PC-3 (cell line): ENCODE results near the gene FOLR1. TPM values are rescaled to one million over a fixed set of nuclear protein-coding genes. Genes with fewer than 3 reads are reported as not detected.

Source experiments
- ATAC-seq: fragments of 200-7000 bp; cut with Tn5 transposase; 2 replicates; pipeline ENCODE4 v1.9.1; 2020; ENCODE audit warnings: mild to moderate bottlenecking, moderate library complexity
- BruUV-seq: library from RNA; stranded (reverse); fragments of 400-500 nt; replicated peaks from 2 replicates; lab custom pipeline; 2021; lab: Mats Ljungman, UMichigan
- CTCF ChIA-PET: fragments of 300-600 bp; sonication (Branson Sonifier 250); formaldehyde crosslinking; loops from one replicate; lab custom pipeline; 2022; ENCODE audit warnings: antibody characterized with exemption; lab: Charles Lee
- POLR2A ChIA-PET: fragments of 300-600 bp; sonication (Branson Sonifier 250); formaldehyde crosslinking; loops from one replicate; lab custom pipeline; 2022; ENCODE audit warnings: antibody characterized with exemption; ENCODE audit not compliant: unreplicated experiment; lab: Charles Lee
- DNase-seq: peaks from one replicate; pipeline ENCODE4 v3.0.0-alpha.2; 2015
- H2AFZ ChIP-seq: fragments of 300-600 bp; sonication (generic); 2 replicates; pipeline ENCODE4 v1.6.0; 2016; ENCODE audit warnings: antibody characterized with exemption, low read length
- H3F3A ChIP-seq: fragments of 300-600 bp; sonication (generic); one replicate; pipeline ENCODE4 v1.6.0; 2017; ENCODE audit warnings: antibody characterized with exemption, low read length, control low read depth, mild to moderate bottlenecking; ENCODE audit not compliant: unreplicated experiment
- H3K27ac ChIP-seq: fragments of 300-600 bp; sonication (generic); 2 replicates; pipeline ENCODE4 v1.5.1; 2016; ENCODE audit warnings: mild to moderate bottlenecking, low read length
- H3K27me3 ChIP-seq: fragments of 300-600 bp; sonication (generic); 2 replicates; pipeline ENCODE4 v1.6.1; 2016; ENCODE audit warnings: low read length, mixed read lengths
- H3K36me3 ChIP-seq: fragments of 300-600 bp; sonication (generic); 2 replicates; pipeline ENCODE4 v1.6.1; 2016; ENCODE audit warnings: low read depth, mixed run types, low read length, mixed read lengths
- H3K4me1 ChIP-seq: fragments of 300-600 bp; sonication (generic); 2 replicates; pipeline ENCODE4 v1.5.1; 2016; ENCODE audit warnings: low read length; ENCODE audit not compliant: insufficient read depth
- H3K4me2 ChIP-seq: fragments of 300-600 bp; sonication (generic); 2 replicates; pipeline ENCODE4 v1.6.0; 2016; ENCODE audit warnings: low read length
- H3K4me3 ChIP-seq: fragments of 300-600 bp; sonication (generic); 2 replicates; pipeline ENCODE4 v1.5.1; 2016; ENCODE audit warnings: mild to moderate bottlenecking, low read length, mixed read lengths
- H3K79me2 ChIP-seq: fragments of 300-600 bp; sonication (generic); 2 replicates; pipeline ENCODE4 v1.6.1; 2017; ENCODE audit warnings: low read length, mixed read lengths
- H3K9ac ChIP-seq: fragments of 300-600 bp; sonication (generic); 2 replicates; pipeline ENCODE4 v1.6.0; 2016; ENCODE audit warnings: mild to moderate bottlenecking, low read length
- H3K9me2 ChIP-seq: fragments of 300-600 bp; sonication (generic); replicated peaks from 2 replicates; pipeline ENCODE4 v1.6.1; 2016; ENCODE audit warnings: mixed run types, low read length, mixed read lengths
- H3K9me3 ChIP-seq: fragments of 300-600 bp; sonication (generic); 2 replicates; pipeline ENCODE4 v1.6.1; 2016; ENCODE audit warnings: low read length, mixed read lengths
- H4K20me1 ChIP-seq: fragments of 300-600 bp; sonication (generic); 2 replicates; pipeline ENCODE4 v1.6.1; 2016; ENCODE audit warnings: low read length, mixed read lengths
- EZH2 ChIP-seq: fragments of 300-600 bp; sonication (generic); IDR thresholded peaks from one replicate; pipeline ENCODE4 v1.6.1; 2017; ENCODE audit warnings: antibody characterized with exemption, mild to moderate bottlenecking, low read length; ENCODE audit not compliant: unreplicated experiment
- EZH2phosphoT487 ChIP-seq: fragments of 300-600 bp; sonication (generic); IDR thresholded peaks from 2 replicates; pipeline ENCODE4 v1.6.1; 2018; ENCODE audit warnings: mild to moderate bottlenecking, antibody characterized with exemption, low read length, borderline replicate concordance
- intact Hi-C: fragments of 100-400 bp; cut with micrococcal nuclease; formaldehyde crosslinking; loops from 2 replicates; pipeline ENCODE4 v1.9.0; 2023
- total RNA-seq: library from RNA; depleted of rRNA; stranded (reverse); fragments of >200 nt; gene quantifications from 2 replicates; pipeline ENCODE4 v1.2.3, GENCODE V29; 2014
- TF ChIP-seq, protein P1 (sequence below): fragments of 300-600 bp; sonication (generic); conservative IDR thresholded peaks from 2 replicates; pipeline ENCODE4 v1.5.1; 2017; ENCODE audit warnings: antibody characterized with exemption, low read depth, mild to moderate bottlenecking, low read length

FOLR1 gene
- total RNA-seq, 1 experiment from 2014 or later, result 0.36 TPM

DNA sequence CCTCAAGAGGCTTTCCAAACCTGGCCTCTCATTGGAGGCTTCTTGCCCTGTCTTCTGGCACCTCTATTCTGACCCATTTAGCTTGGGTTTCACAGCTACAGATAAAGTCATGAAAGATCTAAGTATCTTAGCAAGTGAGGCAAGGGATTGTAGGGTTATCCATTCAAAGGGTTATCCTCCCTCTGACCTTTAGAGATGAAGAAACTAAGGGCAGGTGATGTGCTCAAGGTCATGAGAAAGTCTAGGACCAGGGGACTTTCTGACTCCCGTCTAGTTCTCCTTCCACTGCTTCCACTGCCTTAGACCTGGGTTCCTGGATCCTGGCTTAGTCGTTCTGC lies 44.8 kb downstream of the FOLR1 start:
- Histone ChIP-seq H3K9me3 (no peaks in the 10 kb centered on the region), H3K27me3 (peaks cover 5% of the 10 kb centered on the region; the same call in 1 of the 2 replicates), H3K36me3 (peaks cover 26% of the 10 kb centered on the region), H3K79me2 (no peaks in the 10 kb centered on the region), H2AFZ (no peak overlapping the region), H3K4me3 (no peak overlapping the region), H3F3A (peaks cover 8% of the 10 kb centered on the region), H3K9ac (no peak overlapping the region), H3K4me2 (no peak overlapping the region), H3K9me2 (no peaks in the 10 kb centered on the region), H4K20me1 (no peaks in the 10 kb centered on the region), H3K27ac (no peak overlapping the region), H3K4me1 (peaks cover 9% of the 10 kb centered on the region)
- POLR2A ChIA-PET, result no interaction called here
- ATAC-seq (no peak), DNase-seq (no peak)
- intact Hi-C loops, result no loop called here
- BruUV-seq, result no TSS peak
- TF ChIP-seq, protein P1, sequence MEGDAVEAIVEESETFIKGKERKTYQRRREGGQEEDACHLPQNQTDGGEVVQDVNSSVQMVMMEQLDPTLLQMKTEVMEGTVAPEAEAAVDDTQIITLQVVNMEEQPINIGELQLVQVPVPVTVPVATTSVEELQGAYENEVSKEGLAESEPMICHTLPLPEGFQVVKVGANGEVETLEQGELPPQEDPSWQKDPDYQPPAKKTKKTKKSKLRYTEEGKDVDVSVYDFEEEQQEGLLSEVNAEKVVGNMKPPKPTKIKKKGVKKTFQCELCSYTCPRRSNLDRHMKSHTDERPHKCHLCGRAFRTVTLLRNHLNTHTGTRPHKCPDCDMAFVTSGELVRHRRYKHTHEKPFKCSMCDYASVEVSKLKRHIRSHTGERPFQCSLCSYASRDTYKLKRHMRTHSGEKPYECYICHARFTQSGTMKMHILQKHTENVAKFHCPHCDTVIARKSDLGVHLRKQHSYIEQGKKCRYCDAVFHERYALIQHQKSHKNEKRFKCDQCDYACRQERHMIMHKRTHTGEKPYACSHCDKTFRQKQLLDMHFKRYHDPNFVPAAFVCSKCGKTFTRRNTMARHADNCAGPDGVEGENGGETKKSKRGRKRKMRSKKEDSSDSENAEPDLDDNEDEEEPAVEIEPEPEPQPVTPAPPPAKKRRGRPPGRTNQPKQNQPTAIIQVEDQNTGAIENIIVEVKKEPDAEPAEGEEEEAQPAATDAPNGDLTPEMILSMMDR, result no peak
- TF ChIP-seq EZH2phosphoT487, result no peak
- TF ChIP-seq EZH2, result no peak
- CTCF ChIA-PET, result interaction anchor here (0.6 kb wide), 1 partner anchor 196 kb away, joined by 4 read pairs; no protein-coding TSS in a partner anchor

DNA sequence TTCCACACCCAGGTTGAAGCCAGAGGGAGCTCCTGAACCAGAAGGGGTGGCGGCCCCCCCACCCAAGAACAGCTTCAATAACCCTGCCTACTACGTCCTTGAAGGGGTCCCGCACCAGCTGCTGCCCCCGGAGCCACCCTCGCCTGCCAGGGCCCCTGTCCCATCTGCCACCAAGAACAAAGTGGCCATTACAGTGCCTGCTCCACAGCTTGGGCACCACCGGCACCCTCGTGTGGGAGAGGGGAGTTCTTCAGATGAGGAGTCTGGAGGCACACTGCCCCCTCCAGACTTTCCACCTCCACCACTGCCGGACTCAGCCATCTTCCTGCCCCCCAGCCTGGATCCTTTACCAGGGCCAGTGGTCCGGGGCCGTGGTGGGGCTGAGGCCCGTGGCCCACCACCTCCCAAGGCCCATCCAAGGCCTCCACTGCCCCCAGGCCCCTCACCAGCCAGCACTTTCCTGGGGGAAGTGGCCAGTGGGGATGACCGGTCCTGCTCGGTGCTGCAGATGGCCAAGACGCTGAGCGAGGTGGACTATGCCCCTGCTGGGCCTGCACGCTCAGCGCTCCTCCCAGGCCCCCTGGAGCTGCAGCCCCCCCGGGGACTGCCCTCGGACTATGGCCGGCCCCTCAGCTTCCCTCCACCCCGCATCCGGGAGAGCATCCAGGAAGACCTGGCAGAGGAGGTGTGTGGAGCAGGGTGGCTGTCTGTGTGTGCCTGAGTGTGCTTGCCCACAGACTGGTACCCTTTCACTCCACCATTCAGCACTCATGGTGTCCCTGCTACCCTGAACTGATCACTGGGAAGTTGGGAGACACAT lies 45.4 kb downstream of the FOLR1 start:
- no peak overlapping the region for H3K4me3 ChIP-seq
- H3K4me1 ChIP-seq, result peaks cover 9% of the 10 kb centered on the region
- H2AFZ ChIP-seq, result no peak overlapping the region
- H3K9ac ChIP-seq, result no peak overlapping the region
- H3K36me3 ChIP-seq, result peaks cover 20% of the 10 kb centered on the region
- no peak for DNase-seq
- H3K27me3 ChIP-seq, result peaks cover 5% of the 10 kb centered on the region; the same call in 1 of the 2 replicates
- ATAC-seq, result no peak
- H4K20me1 ChIP-seq, result no peaks in the 10 kb centered on the region
- ChIA-PET POLR2A (no interaction called here), CTCF (interaction anchor here (0.6 kb wide), 1 partner anchor 196 kb away, joined by 4 read pairs; no protein-coding TSS in a partner anchor)
- intact Hi-C loops, result no loop called here
- TF ChIP-seq EZH2, result no peak
- TF ChIP-seq, protein P1, result no peak
- no peak for TF ChIP-seq EZH2phosphoT487
- peaks cover 8% of the 10 kb centered on the region for H3F3A ChIP-seq
- H3K9me2 ChIP-seq, result no peaks in the 10 kb centered on the region
- no peaks in the 10 kb centered on the region for H3K79me2 ChIP-seq
- no TSS peak for BruUV-seq
- H3K4me2 ChIP-seq, result no peak overlapping the region
- no peak overlapping the region for H3K27ac ChIP-seq
- H3K9me3 ChIP-seq, result no peaks in the 10 kb centered on the region

DNA sequence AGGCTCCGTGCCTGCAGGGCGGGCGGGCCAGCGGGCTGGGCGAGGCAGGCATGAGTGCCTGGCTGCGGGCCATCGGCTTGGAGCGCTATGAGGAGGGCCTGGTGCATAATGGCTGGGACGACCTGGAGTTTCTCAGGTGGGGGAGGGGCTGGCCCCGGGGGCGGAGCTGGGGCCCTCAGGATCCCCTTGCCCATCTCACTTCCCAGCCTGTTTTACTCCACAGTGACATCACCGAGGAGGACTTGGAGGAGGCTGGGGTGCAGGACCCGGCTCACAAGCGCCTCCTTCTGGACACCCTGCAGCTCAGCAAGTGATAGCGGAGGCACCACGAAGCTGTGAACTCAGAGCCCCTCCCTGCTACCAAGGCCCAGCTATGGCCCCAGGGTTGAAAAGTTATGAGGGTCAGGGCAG lies 46.1 kb downstream of the FOLR1 start:
- Histone ChIP-seq H3K27me3 (peaks cover 5% of the 10 kb centered on the region; the same call in 1 of the 2 replicates), H3K36me3 (peaks cover 13% of the 10 kb centered on the region), H3K4me3 (no peak overlapping the region), H4K20me1 (no peaks in the 10 kb centered on the region), H3K4me1 (peaks cover 9% of the 10 kb centered on the region), H2AFZ (no peak overlapping the region), H3F3A (peaks cover 8% of the 10 kb centered on the region), H3K27ac (no peak overlapping the region), H3K9ac (no peak overlapping the region), H3K79me2 (no peaks in the 10 kb centered on the region), H3K9me2 (no peaks in the 10 kb centered on the region), H3K4me2 (no peak overlapping the region), H3K9me3 (no peaks in the 10 kb centered on the region)
- intact Hi-C loops, result loop anchor here (2.0 kb wide), 1 partner anchor 13 kb away; the partner anchor contains the start of gene INPPL1
- BruUV-seq, result no TSS peak
- TF ChIP-seq EZH2phosphoT487 (no peak), EZH2 (no peak)
- TF ChIP-seq, protein P1, result peak; percentile 81
- peak; percentile 15 for ATAC-seq
- peak; percentile 56 for DNase-seq
- POLR2A ChIA-PET, result no interaction called here
- CTCF ChIA-PET, result no interaction called here
